ENCODE measurements around the gene RAD9B.
A peak's percentile ranks its signal among the peaks of the same experiment; 100 is the strongest.

Gene RAD9B

DNA sequence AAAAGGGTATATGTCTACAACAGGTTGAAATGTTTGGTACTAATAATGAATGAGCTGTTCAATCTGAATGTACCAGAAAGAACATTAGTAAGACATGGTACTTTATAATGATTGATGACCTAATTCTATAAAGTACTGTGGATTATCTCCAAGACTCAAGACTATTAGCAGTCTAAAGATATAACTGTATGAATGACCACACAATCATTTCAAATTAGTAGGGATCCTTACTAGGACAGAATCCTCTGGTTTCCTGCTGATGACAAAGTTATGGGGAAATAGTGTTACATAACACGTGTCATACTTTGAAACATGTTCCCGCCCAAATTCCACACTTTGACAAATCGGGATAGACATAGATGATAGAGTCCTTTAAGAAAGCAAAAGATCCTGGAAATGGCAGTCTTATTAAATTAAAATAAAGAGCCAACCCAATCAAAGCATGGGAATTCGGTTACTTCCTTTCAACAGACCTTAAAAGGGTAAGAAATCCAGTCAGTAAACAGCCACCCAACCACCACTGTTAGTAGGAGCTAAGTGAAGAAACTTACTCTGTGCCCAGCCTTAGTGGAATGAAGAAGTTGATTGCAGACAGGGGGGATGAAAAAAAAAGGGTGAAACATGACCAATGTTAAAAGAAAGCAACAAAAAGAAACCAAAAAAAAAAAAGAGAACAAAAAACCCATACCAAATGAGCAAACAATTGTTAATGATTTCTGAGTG lies 3.0 kb upstream of the RAD9B start:
- no peak overlapping the region for H3K9ac ChIP-seq
- H3K79me2 ChIP-seq = peaks cover 26% of the 10 kb centered on the region
- TF ChIP-seq, protein P1, sequence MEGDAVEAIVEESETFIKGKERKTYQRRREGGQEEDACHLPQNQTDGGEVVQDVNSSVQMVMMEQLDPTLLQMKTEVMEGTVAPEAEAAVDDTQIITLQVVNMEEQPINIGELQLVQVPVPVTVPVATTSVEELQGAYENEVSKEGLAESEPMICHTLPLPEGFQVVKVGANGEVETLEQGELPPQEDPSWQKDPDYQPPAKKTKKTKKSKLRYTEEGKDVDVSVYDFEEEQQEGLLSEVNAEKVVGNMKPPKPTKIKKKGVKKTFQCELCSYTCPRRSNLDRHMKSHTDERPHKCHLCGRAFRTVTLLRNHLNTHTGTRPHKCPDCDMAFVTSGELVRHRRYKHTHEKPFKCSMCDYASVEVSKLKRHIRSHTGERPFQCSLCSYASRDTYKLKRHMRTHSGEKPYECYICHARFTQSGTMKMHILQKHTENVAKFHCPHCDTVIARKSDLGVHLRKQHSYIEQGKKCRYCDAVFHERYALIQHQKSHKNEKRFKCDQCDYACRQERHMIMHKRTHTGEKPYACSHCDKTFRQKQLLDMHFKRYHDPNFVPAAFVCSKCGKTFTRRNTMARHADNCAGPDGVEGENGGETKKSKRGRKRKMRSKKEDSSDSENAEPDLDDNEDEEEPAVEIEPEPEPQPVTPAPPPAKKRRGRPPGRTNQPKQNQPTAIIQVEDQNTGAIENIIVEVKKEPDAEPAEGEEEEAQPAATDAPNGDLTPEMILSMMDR (IDR thresholded peaks at IDR 0.05) = no peak
- H3K27ac ChIP-seq = no peak overlapping the region
- H2AFZ ChIP-seq = no peak overlapping the region
- no peak overlapping the region for H3K4me2 ChIP-seq (ENCODE audit: low read length)
- no peaks in the 10 kb centered on the region for H3K36me3 ChIP-seq (ENCODE audit: control insufficient read depth, insufficient read depth, low read length)
- H3K4me3 ChIP-seq (ENCODE audit: low read depth, low read length) = no peak overlapping the region
- no peaks in the 10 kb centered on the region for H3K27me3 ChIP-seq (ENCODE audit: control insufficient read depth, insufficient read depth, low read length)
- H3K4me1 ChIP-seq = peaks cover 6% of the 10 kb centered on the region
- no peaks in the 10 kb centered on the region for H3K9me3 ChIP-seq (ENCODE audit: control insufficient read depth, low read length)

DNA sequence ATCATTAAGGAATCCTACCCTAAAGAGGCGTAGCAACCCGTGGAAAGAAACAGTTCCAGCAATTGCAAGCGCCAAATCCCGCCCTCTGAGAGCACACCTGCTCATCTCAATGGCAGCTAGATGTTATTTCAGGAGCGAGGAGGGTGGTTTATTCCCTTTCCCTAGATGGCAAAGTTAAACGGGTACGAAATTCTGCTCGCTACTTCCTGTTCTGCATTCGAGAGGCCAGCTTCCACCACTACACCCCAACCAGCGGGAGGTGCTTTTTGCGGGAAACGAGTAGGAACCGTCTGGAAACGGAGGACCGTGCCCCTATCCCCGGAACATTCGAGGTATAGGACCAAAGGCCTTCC lies 756 bp upstream of the RAD9B start:
- Histone ChIP-seq H3K36me3 (ENCODE audit: control insufficient read depth, insufficient read depth, low read length) (no peaks in the 10 kb centered on the region), H3K4me1 (peaks cover 6% of the 10 kb centered on the region), H3K4me3 (ENCODE audit: low read depth, low read length) (peak overlapping the region; percentile 92), H3K9me3 (ENCODE audit: control insufficient read depth, low read length) (no peaks in the 10 kb centered on the region), H3K79me2 (peaks cover 26% of the 10 kb centered on the region), H3K4me2 (ENCODE audit: low read length) (peak overlapping the region; percentile 64), H3K27ac (peak overlapping the region; percentile 75), H3K27me3 (ENCODE audit: control insufficient read depth, insufficient read depth, low read length) (no peaks in the 10 kb centered on the region), H3K9ac (peak overlapping the region; percentile 62), H2AFZ (peak overlapping the region; percentile 91)
- TF ChIP-seq, protein P1 (IDR thresholded peaks at IDR 0.05) = no peak

DNA sequence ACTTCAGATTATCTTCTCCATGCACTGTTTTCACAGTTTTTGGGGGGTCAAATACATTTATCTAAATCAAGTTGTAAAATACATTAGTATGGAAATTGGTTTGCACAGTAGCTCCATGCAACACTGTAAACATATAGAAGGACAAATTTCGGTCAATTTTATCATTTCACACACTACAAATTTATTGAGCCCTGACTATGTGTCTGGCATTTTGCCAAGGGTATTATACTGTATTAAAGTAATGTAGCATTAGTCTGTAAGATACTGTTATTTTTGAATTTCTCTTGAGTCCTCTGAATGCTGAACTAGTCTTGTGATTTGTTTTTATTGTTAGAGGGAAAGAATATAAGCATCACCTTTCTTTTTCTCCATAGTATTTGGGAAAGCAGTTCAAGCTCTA lies 1.3 kb downstream of the RAD9B start:
- Histone ChIP-seq H3K9me3 (ENCODE audit: control insufficient read depth, low read length) (no peaks in the 10 kb centered on the region), H2AFZ (no peak overlapping the region), H3K4me2 (ENCODE audit: low read length) (no peak overlapping the region), H3K79me2 (peaks cover 20% of the 10 kb centered on the region), H3K4me3 (ENCODE audit: low read depth, low read length) (no peak overlapping the region), H3K36me3 (ENCODE audit: control insufficient read depth, insufficient read depth, low read length) (no peaks in the 10 kb centered on the region), H3K4me1 (peaks cover 6% of the 10 kb centered on the region), H3K9ac (no peak overlapping the region), H3K27me3 (ENCODE audit: control insufficient read depth, insufficient read depth, low read length) (no peaks in the 10 kb centered on the region), H3K27ac (no peak overlapping the region)
- TF ChIP-seq, protein P1 (IDR thresholded peaks at IDR 0.05) = no peak

DNA sequence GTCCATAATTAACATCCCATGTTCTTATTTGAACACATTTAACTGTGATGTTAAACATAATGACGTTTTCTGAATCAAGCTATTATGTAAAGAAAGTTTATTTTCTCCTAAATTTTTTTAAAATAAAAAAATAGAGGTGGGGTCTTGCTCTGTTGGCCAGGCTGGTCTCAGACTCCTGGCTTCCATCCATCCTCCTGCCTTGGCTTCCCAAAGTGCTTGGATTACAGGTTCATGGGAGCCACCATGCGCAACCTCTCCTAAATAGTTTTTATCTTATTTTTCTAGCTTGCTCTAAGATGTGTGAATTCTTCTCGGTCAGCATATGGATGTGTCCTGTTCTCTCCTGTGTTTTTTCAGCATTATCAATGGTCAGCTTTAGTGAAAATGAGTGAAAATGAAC lies 3.2 kb downstream of the RAD9B start:
- Histone ChIP-seq H3K4me2 (ENCODE audit: low read length) (no peak overlapping the region), H3K9ac (no peak overlapping the region), H3K27me3 (ENCODE audit: control insufficient read depth, insufficient read depth, low read length) (no peaks in the 10 kb centered on the region), H3K9me3 (ENCODE audit: control insufficient read depth, low read length) (no peaks in the 10 kb centered on the region), H3K79me2 (peaks cover 9% of the 10 kb centered on the region), H3K4me1 (peaks cover 5% of the 10 kb centered on the region), H3K4me3 (ENCODE audit: low read depth, low read length) (no peak overlapping the region), H3K27ac (no peak overlapping the region), H2AFZ (no peak overlapping the region), H3K36me3 (ENCODE audit: control insufficient read depth, insufficient read depth, low read length) (no peaks in the 10 kb centered on the region)
- TF ChIP-seq, protein P1 (IDR thresholded peaks at IDR 0.05) = no peak

DNA sequence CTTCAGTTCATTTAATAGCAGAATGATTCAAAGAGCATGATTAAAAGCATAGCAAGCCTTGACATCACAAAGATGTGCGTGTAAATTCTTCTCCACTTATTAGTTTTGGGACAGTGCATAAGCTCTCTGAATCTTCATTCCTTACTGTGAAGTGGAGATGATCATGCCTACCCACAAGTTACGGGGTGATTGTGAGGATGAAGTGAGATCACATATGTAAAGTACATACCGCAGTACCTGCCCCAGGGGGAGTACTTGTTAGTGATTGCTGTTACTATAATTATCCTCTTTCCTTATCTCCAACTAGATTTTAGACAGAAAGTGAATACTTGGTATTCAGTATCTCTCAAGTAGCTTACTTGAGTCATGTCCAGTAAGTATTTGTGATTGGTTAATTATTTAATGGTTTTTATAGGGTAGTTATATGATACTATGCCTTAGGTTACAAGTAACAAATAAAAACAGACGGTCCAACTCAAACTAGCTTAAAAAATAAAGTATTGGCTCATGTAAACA lies 6.0 kb downstream of the RAD9B start:
- no peak overlapping the region for H3K9ac ChIP-seq
- no peaks in the 10 kb centered on the region for H3K79me2 ChIP-seq
- H3K9me3 ChIP-seq (ENCODE audit: control insufficient read depth, low read length) = no peaks in the 10 kb centered on the region
- H3K36me3 ChIP-seq (ENCODE audit: control insufficient read depth, insufficient read depth, low read length) = no peaks in the 10 kb centered on the region
- no peaks in the 10 kb centered on the region for H3K4me1 ChIP-seq
- H3K27me3 ChIP-seq (ENCODE audit: control insufficient read depth, insufficient read depth, low read length) = no peaks in the 10 kb centered on the region
- H3K27ac ChIP-seq = no peak overlapping the region
- TF ChIP-seq, protein P1 (IDR thresholded peaks at IDR 0.05) = no peak
- no peak overlapping the region for H3K4me3 ChIP-seq (ENCODE audit: low read depth, low read length)
- H3K4me2 ChIP-seq (ENCODE audit: low read length) = no peak overlapping the region
- H2AFZ ChIP-seq = no peak overlapping the region
